Myocyte (in vitro differentiated cells): Measurements from ENCODE around the gene IQSEC1. TPM values are rescaled to one million over a fixed set of nuclear protein-coding genes. Genes with fewer than 3 reads are reported as not detected.
"Not testable (repeated sequence)": the region's sequence is repeated elsewhere in the genome, so short reads cannot be mapped to it uniquely, and the experiment has no call there.

Source experiments
- DNase-seq: peaks from one replicate; pipeline ENCODE4 v3.0.0-alpha.2; 2012; ENCODE audit warnings: low read depth
- total RNA-seq: library from RNA; depleted of rRNA; stranded (reverse); fragments of >200 nt; gene quantifications from 2 replicates; pipeline ENCODE4 v1.2.3, GENCODE V29; 2014

Gene IQSEC1
- total RNA-seq, 1 donor from 2014 or later: 15.6 TPM

DNA sequence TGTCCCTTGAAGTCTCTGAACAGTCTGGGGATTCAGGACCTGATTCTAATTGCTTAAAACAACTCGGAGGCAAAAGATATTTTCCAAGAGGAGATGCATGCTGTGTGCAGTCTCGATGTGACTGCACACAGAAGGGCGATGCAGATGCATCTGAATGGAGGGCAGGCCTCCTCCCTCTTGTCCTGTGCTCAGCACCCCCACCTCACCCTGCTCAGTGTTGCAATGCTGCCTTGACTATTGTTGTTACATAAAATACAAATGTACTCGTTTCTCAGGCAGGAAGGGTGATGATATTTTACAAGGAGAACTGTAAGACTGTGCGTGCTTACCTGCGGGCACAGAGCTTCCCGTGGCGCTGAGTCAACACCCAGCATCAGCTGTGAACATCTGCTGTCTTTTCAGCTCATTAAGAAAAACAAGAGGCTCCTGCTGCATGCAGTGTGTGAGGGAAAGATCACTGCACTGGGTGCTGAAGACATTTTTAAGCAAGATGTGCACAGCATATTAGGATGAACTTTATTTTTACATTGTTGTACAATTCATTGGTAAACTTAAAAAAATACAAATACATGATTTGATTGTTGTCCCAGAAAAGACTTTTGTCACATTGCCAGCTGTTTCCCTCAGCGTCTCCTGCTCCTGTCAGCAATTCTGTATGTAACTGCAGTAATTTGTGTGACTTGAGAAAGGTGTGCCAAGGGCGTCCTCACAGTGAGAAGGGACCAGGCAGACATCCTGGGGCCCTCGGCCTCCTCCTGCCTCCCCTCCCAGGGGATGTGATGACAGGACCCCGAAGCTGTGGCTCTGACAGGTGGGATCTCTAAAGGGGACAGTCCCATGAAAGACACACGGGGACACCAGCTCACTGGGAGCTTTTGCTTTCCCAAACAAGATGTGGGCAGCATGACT lies 175.6 kb downstream of the IQSEC1 start:
- no peak for DNase-seq

DNA sequence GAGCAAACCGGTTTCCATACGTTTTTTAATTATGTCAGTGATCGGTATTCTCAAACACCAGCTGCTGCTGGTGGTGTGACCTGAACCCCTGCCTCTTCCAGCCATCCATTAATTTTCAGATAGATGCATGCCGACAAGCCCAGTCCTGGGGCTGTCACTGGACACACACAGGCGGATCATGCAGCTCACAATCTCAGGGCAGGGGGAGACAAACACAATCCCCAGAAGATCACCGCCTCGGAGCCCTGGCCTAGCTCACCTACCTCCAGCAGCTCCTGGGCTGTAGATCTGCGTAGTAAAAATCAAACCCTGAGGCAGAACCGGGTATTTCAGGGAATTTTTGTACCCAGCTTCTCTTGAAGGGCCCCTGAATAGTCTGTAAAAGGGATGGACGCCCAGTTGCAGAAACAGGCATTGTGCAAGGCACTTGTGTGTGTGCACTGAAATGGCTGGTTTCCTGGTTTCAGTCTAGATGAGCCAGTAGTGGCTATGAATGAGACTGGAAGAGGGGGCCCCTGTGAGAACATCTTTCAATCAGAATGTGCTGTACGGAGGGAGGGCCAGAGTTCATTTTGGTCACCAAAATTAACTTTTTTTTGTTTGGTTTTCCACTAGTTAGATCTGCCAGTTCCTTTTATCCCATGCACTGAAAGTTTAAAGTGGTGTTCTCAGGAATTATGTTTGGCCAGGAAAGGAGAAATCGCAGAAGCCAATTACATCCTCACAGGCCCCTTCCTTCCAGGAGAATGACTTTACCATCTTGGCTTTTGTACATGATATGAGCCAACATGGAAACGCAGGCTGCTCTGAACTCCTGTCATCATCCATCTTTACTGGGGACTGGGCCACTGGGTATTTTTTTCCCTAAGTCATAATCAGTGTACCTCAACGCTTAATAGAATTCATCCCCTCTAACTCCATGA lies 176.9 kb downstream of the IQSEC1 start:
- DNase-seq: no peak

DNA sequence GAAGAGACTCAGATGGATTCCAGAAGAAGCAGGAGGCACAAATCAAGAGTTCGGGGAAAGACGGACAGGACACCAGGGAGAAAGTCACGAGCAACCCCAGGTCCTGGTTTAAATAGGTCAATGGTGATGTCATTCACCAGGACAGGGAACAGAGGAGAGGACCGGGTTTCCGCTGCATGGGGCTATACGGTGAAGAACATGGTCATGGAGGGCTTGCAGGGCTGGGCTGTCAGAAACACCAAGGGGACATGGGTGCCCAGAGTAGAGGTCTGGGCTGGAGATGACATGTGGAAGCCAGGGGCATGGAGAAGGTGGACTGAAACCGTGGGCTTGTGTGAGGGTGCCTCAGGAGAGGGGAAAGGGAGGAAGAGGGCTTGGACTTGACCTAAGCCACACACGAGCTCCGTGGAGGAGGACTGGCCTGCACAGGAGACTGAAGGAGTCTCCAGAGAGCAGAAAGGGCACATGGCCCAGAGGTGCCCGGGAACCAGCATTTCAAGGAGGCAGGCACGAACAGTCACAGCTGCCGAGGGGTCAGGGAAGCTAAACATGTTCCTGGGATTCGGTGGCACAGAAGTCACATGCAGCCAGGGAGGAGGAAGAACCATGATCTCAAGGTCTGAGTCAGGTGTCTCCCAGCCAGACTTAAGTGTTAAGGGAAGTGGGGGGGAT lies 177.7 kb downstream of the IQSEC1 start:
- DNase-seq: no peak

DNA sequence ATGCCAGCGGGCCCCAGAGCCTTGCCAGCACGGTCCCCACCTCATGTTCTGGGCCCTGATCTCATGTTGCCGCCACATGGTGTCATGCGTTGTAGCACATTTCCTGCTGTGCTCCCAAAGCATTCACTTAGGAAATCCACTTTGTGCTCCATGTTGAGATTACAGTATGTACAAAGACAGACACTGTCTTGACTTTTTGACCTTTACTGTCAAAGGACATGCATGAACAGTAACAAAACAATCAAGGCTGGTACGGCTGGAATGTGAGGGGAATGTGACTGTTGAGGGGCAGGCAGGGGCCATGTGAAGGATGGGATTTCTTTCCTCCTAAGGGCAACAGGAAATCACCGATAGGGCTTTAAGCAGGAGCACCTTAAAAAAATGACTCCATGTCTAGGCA lies 178.6 kb downstream of the IQSEC1 start:
- DNase-seq: no peak

DNA sequence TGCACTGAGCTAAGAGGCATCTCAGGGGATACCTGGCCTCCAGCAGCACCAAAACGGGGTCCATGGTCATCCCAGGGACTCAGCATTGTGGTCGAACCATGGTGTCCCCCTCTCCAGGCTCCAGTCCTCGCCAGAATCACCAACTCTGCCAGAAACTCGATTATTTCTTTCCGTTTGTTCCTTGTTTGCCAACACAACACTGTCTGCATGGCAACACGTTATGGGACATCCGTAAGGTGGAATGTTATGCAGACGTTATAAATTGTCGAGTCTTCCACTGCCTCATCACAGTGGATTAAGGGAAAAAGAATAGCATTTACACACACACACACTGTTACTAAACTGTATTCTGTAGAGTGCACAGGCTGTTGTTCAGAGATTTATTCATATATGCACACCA lies 179.4 kb downstream of the IQSEC1 start:
- DNase-seq: no peak

DNA sequence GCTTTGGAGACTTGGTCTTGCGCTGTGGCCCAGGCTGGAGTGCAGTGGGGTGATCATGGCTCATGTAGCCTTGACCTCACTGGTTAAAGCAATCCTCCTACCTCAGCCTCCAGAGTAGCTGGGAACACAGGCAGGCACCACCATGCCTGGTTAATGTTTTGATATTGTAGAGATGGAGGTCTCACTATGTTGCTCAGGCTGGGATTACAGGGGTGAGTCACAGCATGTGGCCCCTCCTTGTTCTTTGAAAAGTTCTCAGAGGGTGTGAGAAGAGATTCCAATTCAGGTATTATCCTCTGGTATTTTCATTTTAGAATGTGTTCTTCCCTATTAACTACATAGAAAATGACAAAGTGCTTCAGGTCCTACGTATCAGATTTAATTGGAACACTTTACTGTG lies 180.0 kb downstream of the IQSEC1 start:
- no peak for DNase-seq

DNA sequence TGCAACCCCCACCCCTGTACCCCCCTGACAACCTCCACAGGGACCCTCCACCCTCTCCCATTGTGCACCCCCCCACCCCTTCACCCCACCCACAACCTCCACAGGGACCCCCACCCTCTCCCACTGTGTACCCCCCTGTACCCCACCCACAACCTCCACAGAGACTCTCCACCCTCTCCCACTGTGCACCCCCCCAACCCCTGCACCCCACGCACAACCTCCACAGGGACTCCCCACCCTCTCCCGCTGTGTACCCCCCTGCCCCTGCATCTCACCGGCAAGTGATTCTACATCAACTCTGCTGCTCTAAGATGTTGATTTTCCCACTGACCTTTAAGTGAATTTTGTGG lies 180.4 kb downstream of the IQSEC1 start:
- no peak for DNase-seq

DNA sequence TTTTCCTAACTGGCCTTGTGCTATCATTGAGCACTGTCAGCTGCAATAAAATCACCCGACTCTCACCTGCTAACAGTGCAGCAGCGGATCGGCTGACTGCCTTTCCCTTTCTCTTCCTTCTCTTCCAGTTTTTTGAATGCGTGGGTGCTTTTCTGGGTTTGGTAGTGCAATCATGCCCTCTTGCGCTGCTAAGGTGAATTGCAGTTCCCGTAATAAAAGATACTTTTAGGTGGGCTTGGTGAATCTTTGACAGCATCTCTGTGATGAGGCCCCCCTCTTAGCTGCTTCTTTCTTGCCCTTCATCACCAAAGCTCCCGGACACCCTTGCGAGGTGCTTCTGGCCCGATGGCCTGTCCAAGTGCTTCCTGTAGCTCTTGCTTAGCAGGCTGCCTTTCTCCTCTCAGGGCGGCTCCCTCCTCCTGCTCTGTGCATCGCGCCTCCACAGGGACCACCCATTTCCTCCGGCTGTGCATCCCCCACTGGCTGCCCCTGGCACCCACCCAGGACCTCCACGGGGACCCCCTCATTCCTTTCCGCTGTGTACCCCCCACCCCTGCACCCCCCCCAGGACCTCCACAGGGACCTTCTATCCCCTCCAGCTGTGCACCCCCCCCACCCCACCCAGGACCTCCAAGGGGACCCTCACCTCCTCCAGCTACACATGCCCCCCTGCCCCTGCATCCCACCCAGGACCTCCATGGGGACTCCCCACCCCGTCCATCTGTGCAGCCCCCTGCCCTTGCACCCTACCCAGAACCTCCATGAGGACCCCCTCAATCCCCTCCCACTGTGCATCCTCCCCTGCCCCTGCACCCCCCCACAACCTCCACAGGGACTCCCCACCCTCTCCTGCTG lies 181.0 kb downstream of the IQSEC1 start:
- DNase-seq: peak; percentile 69

DNA sequence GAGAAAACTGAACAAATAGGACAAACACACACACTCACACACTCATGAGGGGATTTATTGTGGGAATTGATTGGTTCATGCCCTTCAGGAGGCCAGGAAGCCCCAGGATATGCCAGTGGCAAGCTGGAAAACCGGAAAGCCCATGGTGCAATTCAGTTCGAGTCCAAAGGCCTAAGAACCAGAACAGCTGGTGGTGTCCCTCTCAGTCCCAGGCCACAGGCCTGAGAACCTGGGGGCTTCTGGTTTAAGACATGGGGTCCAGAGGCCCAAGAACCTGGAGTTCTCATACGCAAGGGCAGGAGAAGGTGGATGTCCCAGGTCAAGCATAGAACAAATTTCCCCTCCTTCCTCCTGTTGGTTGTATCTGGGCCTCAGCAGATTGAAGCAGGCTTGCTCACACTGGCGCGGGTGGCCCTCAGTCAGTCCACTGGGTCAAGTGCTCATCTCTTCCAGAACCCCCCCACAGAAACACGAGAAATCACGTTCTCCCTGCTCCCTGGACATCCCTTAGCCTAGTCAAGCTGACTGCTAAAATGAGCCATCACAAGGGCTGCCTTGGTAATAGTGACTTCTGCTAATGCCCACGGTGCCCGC lies 181.7 kb downstream of the IQSEC1 start:
- DNase-seq: no peak

DNA sequence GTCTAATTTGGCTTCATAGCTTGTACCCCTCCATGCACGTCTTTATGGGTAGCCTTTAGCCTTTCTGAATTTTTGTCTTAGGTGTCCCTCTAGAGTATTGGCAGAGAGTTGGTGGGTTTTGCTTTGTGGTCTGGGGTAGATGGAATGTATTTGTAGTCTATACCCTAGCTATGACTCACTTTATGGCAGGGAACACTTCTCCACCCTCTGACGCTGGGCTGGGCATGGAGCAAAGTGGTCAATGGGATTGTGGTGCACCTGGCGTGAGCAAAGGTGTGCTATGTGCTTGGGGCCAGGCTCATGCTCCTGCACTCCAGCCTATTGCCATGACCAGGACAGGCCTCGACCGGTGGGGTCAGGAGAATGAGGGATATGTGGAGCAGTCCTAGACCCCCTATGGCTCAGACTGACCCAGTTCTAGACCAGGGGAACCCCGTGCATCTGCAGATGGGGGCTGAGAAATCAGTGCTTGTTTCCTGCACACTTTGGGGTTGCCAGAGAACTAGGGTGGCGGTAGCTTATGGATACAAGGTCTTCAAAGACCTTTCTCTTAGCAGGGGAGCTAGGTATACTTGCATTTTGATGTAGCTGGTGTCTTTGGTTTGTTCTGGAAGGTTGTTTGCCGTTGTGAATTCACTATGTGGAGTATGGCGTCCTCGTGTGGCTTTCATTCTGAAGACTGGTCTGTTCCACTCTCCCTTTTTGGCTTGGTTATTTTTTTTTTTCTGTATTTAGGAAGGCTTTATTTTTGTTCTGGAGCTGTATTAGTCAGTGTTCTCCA lies 182.4 kb downstream of the IQSEC1 start:
- no peak for DNase-seq

DNA sequence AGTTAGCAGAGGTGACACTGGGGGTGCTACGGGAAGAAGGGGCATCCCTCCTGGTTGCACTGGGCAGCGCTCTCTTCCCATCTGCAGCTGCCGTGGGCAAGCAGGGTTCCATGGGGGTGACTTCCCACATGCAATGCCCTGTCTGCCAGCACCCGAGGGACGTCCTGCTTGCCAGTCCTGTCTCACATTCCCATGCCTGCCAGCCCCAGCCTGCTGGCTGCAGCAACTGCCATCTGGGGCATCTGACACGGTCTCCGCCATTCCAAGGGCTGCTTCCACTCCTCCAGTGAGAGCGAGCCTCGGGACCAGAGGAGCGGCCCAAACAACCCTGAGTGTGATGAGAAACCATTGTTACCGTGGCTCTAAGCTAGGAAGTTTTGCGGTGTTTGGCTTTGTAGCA lies 186.5 kb downstream of the IQSEC1 start:
- peak; percentile 66 for DNase-seq

DNA sequence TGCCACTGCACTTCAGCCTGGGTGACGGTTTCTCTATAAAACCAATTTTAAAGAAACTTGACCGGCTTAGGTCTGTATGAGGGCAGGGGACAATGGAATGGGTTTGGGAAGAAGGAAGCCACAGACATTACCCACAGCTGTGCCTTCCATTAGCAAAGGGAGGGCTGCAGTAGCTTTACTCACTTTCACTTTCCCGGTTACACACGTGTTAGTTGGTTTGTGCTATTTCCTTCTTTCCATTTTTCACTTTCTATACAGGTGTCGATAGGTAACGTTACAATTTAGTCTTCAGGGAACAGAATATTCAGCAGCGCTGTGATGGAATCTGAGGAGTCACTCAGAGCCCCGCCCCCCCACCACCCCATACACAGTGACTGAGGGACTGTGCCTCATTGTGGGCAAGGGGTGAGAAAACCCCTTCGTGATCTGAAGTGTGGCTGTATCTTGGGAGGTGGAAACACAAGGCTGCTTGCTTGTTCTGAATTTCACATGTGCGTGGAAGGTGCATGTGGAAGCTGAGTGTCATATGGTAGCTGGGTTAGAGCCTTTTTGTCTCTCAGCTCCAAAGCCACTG lies 187.0 kb downstream of the IQSEC1 start:
- peak; percentile 28 for DNase-seq

DNA sequence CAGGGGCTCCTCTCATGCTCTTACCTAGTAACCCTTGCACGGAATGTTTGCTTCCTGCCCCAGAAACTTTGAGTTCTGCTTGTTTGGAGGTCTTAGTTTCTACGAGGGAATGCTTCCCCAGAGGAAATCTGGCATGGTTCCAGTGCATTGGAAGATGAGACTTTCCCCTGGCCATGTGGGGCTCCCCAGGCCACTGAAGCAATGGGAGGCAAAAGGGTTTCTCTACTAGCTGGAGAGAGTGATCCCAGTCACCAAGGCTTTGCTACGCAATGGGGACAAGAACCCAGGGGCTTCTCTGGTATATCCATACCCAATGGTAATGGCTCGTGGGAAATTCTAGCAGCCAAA lies 187.7 kb downstream of the IQSEC1 start:
- peak; percentile 29 for DNase-seq

DNA sequence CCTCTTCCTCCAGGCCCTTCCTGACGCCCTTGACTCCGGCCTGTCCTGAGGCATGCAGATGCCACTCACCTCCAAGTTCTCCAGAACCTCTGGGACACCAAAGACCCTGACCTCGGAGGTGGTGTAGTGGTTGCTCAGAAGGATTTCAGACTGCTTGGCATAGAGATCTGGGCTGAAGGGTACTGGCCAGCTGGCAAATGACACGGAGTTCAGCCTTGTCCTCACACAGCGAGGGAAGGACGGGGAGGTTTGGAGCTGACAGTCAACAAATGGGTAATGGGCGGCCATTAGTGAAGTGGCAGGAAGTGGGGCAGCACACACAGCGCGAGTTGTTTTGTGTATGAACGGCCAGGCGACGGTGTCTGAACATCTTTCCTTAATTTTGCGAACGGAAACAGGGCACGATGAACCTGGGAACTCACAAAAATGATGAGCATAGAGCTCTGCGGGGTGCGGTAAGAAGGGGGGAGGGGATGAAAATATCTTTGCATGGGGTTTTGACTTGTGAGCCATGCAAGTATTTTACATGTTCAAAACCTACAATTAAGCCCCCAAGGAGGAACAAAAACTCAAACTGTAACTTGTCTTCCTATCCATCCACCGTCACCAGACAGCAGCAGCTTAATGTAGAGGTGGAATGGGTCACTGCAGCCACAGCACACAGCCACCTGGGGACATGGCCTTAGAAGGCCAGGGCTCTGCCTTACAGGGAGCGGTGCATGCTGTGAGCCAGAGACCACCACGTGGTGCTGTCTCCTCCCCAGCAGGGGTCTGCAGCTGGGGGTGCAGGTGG lies 188.2 kb downstream of the IQSEC1 start:
- DNase-seq: no peak

DNA sequence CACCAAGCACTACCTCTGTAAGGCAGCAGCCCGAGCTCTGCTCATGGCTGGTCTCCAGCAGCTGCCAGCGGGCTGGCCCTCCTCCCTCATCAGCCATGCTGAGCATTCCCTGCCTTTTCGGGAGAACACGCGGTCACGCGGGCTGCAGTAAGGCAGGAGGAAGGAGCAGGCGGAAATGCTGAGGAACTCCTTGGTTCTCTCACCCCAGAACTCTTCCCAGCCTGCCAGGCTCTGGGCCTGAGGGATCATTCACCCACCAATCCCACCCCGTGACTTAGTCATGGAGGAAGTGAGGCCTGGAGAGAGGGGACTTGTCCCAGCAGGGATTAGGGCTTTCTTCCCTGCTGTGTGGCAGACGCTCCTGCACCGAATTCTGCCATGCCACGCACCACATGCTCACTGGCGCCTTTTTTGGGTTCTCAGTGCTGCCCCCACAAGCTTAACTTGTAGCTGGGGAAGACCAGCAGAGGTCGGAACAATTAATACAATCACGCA lies 189.0 kb downstream of the IQSEC1 start:
- DNase-seq: peak; percentile 79

DNA sequence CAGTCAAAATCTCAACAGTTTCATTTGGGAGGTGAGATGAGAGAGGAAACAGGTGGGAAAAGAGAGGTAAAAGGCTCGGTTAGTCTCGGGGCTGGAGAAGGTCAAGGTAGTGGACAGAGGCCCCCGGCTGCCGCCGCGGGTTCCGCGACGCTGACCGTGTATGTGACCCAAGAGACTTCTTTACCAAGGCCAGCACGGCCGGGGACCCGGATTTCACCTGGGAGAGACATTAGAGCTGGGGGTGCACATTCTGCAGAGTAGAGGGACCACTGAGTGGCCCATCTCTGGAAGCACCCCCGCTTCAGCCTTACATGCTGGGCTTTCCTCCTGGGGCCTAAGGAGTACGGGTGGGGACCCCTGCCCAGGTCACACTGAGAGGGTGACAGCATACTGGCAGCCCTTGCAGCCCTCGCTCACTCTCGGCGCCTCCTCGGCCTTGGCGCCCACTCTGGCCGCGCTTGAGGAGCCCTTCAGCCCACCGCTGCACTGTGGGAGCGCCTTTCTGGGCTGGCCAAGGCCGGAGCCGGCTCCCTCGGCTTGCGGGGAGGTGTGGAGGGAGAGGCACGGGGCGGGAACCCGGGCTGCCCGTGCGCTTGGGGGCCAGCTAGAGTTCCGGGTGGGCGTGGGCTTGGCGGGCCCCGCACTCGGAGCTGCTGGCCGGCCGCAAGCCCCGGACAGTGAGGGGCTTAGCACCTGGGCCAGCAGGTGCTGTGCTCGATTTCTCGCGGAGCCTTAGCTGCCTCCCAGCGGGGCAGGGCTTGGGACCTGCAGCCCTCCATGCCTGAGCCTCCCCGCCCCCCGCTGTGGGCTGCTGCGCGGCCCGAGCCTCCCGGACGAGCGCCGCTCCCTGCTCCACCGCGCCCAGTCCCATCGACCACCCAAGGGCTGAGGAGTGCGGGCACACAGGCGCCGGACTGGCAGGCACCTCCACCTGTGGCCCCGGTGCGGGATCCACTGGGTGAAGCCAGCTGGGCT lies 190.6 kb downstream of the IQSEC1 start:
- DNase-seq: no peak

DNA sequence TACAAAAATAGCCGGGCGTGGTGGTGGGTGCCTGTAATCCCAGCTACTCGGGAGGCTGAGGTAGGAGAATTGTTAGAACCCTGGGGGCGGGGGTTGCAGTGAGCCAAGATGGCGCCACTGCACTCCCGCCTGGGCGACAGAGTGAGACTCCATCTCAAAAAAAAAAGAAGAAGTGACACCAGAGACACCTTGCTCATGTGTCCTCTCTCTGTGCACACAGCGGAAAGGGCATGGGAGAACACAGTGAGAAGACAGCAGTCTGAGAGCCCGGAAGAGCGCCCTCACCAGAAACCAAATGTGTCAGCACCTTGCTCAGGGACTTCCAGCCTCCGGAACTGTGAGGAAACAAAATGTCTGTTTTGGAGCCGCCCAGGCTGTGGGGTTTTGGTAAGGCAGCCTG lies 191.4 kb downstream of the IQSEC1 start:
- DNase-seq: not testable (repeated sequence)
